ENCODE measurements around the gene HAUS3. TPM values are rescaled to one million over a fixed set of nuclear protein-coding genes. Genes with fewer than 3 reads are reported as not detected.

HAUS3 gene
- total and polyA plus RNA-seq, 8 donors = 5.5 to 37.4 (median 8.9) TPM

DNA sequence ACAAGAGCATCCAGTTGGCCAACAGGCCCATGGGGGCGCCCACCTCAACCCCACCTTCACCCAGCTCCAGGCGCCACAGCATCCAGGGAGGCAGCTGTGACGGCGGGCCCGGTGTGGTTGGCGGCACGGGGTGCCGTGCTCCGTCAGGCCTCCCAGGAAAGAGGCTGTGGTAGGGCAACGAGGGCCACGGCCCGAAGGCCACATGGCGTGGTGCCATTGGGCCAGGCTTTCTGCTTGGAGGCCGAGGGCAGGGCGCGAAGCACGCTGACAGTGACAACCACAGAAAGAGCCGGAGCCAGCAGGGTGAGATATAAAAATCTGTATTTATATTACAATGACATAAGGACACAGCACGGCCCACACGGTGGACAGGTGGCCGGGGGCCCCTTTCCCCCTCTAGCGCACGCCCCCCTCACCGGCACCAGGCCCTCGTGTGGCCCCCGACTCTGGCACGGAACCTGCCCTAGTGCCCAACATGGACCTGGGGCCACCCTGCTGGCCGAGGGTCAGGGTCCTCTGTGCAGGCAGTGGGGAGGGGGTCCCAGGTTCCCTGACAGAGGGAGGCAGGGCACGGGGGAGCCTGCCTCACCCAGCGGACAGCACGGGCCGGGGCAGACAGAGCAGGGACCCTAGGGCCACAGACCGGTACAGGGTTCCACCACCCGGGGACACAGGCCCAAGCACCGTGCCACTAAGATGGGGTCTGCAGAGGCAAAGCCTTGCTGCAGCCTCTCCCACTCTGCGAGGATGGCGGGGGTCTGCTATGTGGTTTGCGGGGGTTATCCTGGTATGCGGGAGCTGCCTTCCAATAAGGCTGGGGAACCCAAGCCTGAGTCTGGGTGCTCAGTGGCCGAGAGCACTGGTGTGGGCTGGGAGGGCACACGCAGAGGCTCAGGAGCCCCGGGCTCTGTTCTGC is 5.5 kb upstream of the HAUS3 start:
- TF ChIP-seq, protein P1, sequence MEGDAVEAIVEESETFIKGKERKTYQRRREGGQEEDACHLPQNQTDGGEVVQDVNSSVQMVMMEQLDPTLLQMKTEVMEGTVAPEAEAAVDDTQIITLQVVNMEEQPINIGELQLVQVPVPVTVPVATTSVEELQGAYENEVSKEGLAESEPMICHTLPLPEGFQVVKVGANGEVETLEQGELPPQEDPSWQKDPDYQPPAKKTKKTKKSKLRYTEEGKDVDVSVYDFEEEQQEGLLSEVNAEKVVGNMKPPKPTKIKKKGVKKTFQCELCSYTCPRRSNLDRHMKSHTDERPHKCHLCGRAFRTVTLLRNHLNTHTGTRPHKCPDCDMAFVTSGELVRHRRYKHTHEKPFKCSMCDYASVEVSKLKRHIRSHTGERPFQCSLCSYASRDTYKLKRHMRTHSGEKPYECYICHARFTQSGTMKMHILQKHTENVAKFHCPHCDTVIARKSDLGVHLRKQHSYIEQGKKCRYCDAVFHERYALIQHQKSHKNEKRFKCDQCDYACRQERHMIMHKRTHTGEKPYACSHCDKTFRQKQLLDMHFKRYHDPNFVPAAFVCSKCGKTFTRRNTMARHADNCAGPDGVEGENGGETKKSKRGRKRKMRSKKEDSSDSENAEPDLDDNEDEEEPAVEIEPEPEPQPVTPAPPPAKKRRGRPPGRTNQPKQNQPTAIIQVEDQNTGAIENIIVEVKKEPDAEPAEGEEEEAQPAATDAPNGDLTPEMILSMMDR (IDR thresholded peaks at IDR 0.05) = no peak
- TF ChIP-seq POLR2AphosphoS5 (IDR thresholded peaks at IDR 0.05) (no peak), EP300 (IDR thresholded peaks at IDR 0.05) (no peak), POLR2A (IDR thresholded peaks at IDR 0.05) (no peak)
- no peak overlapping the region for H3K4me3 ChIP-seq
- H3K27me3 ChIP-seq = no peaks in the 10 kb centered on the region
- peak; percentile 4 to 25 for DNase-seq
- H3K9me3 ChIP-seq = no peaks in the 10 kb centered on the region
- H3K27ac ChIP-seq = no peak overlapping the region
- intact Hi-C loops (cut with DNase I; ENCODE audit: low total_unique reads) = loop anchor here (10.0 kb wide), 1 partner anchor 167 kb away; the partner anchor contains the start of genes CFAP99 and ZFYVE28
- peaks cover 30 to 58% (median 53%) of the 10 kb centered on the region in 4 donors for H3K36me3 ChIP-seq
- peaks cover 0 to 41% (median 18%) of the 10 kb centered on the region in 4 donors for H3K4me1 ChIP-seq
- WGBS, 5 donors = 83 to 91% (median 87%) methylated on average over 23 to 42 of the region's 42 CpGs

GRCh38 chr4:2246384-2247127 is 4.6 kb upstream of the HAUS3 start:
- WGBS, 5 donors = 80 to 87% (median 85%) methylated on average over 13 to 19 of the region's 19 CpGs
- Histone ChIP-seq H3K27me3 (no peaks in the 10 kb centered on the region), H3K4me3 (no peak overlapping the region), H3K4me1 (peaks cover 0 to 44% (median 20%) of the 10 kb centered on the region in 4 donors), H3K27ac (peak overlapping the region in 1 of 5 donors; percentile 88), H3K36me3 (peaks cover 28 to 50% (median 45%) of the 10 kb centered on the region in 4 donors), H3K9me3 (no peaks in the 10 kb centered on the region)
- TF ChIP-seq EP300 (IDR thresholded peaks at IDR 0.05) = no peak
- no peak for TF ChIP-seq POLR2AphosphoS5 (IDR thresholded peaks at IDR 0.05)
- TF ChIP-seq, protein P1 (IDR thresholded peaks at IDR 0.05) = no peak
- TF ChIP-seq POLR2A (IDR thresholded peaks at IDR 0.05) = no peak
- peak in 1 of 2 donors; percentile 7 for DNase-seq
- intact Hi-C loops (cut with DNase I; ENCODE audit: low total_unique reads) = loop anchor here (10.0 kb wide), 1 partner anchor 168 kb away; the partner anchor contains the start of genes CFAP99 and ZFYVE28

DNA sequence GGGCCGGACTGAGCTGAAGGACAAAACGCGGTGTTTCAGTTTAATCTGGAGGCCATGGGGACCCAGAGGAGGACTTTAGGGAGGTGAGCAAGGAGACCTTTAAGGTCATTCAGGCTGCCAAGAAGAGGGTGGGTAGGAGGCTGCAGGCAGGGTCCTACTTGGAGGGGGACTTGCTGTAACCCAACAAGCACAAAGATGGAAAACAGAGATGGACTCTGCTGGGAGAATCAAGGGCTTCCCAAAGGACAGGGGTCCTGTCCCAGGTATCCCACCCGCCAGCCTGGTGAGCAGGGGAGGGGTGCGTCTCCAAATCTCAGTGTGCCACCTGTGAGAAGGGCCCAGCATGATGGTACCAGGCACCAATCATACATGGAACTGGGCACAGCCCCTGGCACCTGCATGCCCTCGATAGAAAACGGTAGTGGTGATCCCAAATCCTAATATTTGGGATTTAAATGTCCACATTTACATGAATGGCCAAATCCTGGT is 3.9 kb upstream of the HAUS3 start:
- H3K4me1 ChIP-seq = peaks cover 2 to 50% (median 23%) of the 10 kb centered on the region in 4 donors
- intact Hi-C loops (cut with DNase I; ENCODE audit: low total_unique reads) = loop anchor here (10.0 kb wide), 1 partner anchor 169 kb away; the partner anchor contains the start of genes CFAP99 and ZFYVE28
- no peaks in the 10 kb centered on the region for H3K27me3 ChIP-seq
- DNase-seq = peak in 1 of 2 donors; percentile 4
- H3K4me3 ChIP-seq = no peak overlapping the region
- 67 to 85% (median 78%) methylated on average over 7 of the region's 7 CpGs for WGBS, 5 donors
- no peak for TF ChIP-seq POLR2AphosphoS5 (IDR thresholded peaks at IDR 0.05)
- TF ChIP-seq, protein P1 (IDR thresholded peaks at IDR 0.05) = no peak
- no peaks in the 10 kb centered on the region for H3K9me3 ChIP-seq
- peaks cover 25 to 43% (median 38%) of the 10 kb centered on the region in 4 donors for H3K36me3 ChIP-seq
- H3K27ac ChIP-seq = peak overlapping the region in 3 of 5 donors; percentile 34 to 88 (median 54)
